Stomach (tissue), 9 donors: Measurements from ENCODE around the gene TEKT2. TPM values are rescaled to one million over a fixed set of nuclear protein-coding genes. Genes with fewer than 3 reads are reported as not detected.

ENCODE experiments used
- DNase-seq, 2 donors: peaks; one replicate each; pipeline versions ENCODE4 v3.0.0 to v3.0.0-alpha.2; 2013 to 2019
- H3K27ac ChIP-seq, 5 donors: fragments of 200-600 bp in 4 of 5; sonication (generic) in 4 of 5; one replicate each; pipeline ENCODE4 v1.5.1; 2013 to 2019; ENCODE audit warnings: mild to moderate bottlenecking in 1 of 5, moderate library complexity in 1 of 5
- H3K27me3 ChIP-seq, 3 donors: fragments of 200-600 bp; sonication (generic); one replicate each; pipeline ENCODE4 v1.5.1; 2017 to 2019; ENCODE audit warnings: mixed run types in 1 of 3
- H3K36me3 ChIP-seq, 4 donors: fragments of 200-600 bp; sonication (generic); 1 replicate in 3 of 4; 2 replicates in 1 of 4; pipeline ENCODE4 v1.5.1; 2016 to 2019
- H3K4me1 ChIP-seq, 4 donors: fragments of 200-600 bp; sonication (generic); one replicate each; pipeline ENCODE4 v1.5.1; 2016 to 2019
- H3K4me3 ChIP-seq, 4 donors: fragments of 200-600 bp; sonication (generic) in 3 of 4; one replicate each; pipeline ENCODE4 v1.5.1; 2016 to 2019; ENCODE audit warnings: mild to moderate bottlenecking in 1 of 4
- H3K9me3 ChIP-seq, 4 donors: fragments of 200-600 bp; sonication (generic); one replicate each; pipeline ENCODE4 v1.5.1; 2016 to 2019
- CTCF ChIP-seq, 7 experiments: fragments of 450-650 bp in 4 of 7; fragments of 200-600 bp in 3 of 7; sonication (generic) in 3 of 7; IDR thresholded peaks; one replicate each; pipeline ENCODE4 v1.5.1; 2016 to 2019; ENCODE audit warnings: antibody characterized with exemption in 7 of 7, control low read depth in 2 of 7, mild to moderate bottlenecking in 1 of 7
- EP300 ChIP-seq: sonication (generic); formaldehyde crosslinking; IDR thresholded peaks from one replicate; pipeline ENCODE4 v1.6.1; 2017; ENCODE audit warnings: antibody characterized with exemption
- POLR2A ChIP-seq, 4 donors: fragments of 450-650 bp; IDR thresholded peaks; one replicate each; pipeline ENCODE4 v1.6.1; 2016; ENCODE audit warnings: antibody characterized with exemption in 4 of 4, control low read depth in 2 of 4, mild to moderate bottlenecking in 1 of 4, moderate library complexity in 1 of 4
- POLR2AphosphoS5 ChIP-seq, 3 donors: sonication (generic); formaldehyde crosslinking; IDR thresholded peaks; one replicate each; pipeline ENCODE4 v1.6.1; 2016; ENCODE audit warnings: antibody characterized with exemption in 3 of 3
- WGBS, 5 donors: extraction: QIAGEN DNeasy Blood & Tissue Kit in 3 of 5; methylation state at CpG; one replicate each; pipeline versions ENCODE4 v1.1.5 to v1.1.7; 2013 to 2018; 5-methylcytosine and 5-hydroxymethylcytosine counted together
- intact Hi-C: fragments of 100-400 bp; cut with DNase I; formaldehyde crosslinking; loops from one replicate; pipeline ENCODE4 v1.15.1; 2023; ENCODE audit warnings: low total_unique reads
- polyA plus RNA-seq, 3 donors: library from polyadenylated mRNA; stranded (reverse); fragments of 200-250 nt; gene quantifications; one replicate each; pipeline ENCODE4 v1.2.3, GENCODE V29; 2013
- total RNA-seq, 5 donors: library from RNA; depleted of rRNA; stranded (reverse); fragments of >200 nt; gene quantifications; one replicate each; pipeline versions ENCODE4 v1.1.0 to v1.2.3, GENCODE V29; 2014 to 2016
- donor health status: healthy with polysubstance abuse.
- donor health status: Bipolar disorder and iron deficiency.
- donor health status: healthy.

The TEKT2 gene
- total and polyA plus RNA-seq, 8 donors, result 0.25 to 0.76 (median 0.60) TPM; not detected in 5

- WGBS, 5 donors, result 83 to 91% (median 86%) methylated on average over 6 of the region's 6 CpGs
- Histone ChIP-seq H3K4me1 (peaks cover 12 to 17% (median 13%) of the 10 kb centered on the region in 4 donors), H3K27ac (no peak overlapping the region), H3K9me3 (no peaks in the 10 kb centered on the region), H3K27me3 (peaks cover 0 to 27% (median 6%) of the 10 kb centered on the region in 3 donors), H3K36me3 (no peaks in the 10 kb centered on the region), H3K4me3 (no peak overlapping the region)
- no peak for TF ChIP-seq EP300
- intact Hi-C loops, result no loop called here
- DNase-seq, result no peak
Measured at GRCh38 chr1:36080801-36081200, 3.1 kb upstream of the TEKT2 start.

- peaks cover 0 to 33% (median 6%) of the 10 kb centered on the region in 3 donors for H3K27me3 ChIP-seq
- H3K4me3 ChIP-seq, result no peak overlapping the region
- no peak for DNase-seq
- peaks cover 12 to 17% (median 13%) of the 10 kb centered on the region in 4 donors for H3K4me1 ChIP-seq
- H3K27ac ChIP-seq, result no peak overlapping the region
- no peaks in the 10 kb centered on the region for H3K36me3 ChIP-seq
- TF ChIP-seq POLR2AphosphoS5 (IDR thresholded peaks at IDR 0.05), result no peak
- TF ChIP-seq EP300, result no peak
- no peak for TF ChIP-seq CTCF (IDR thresholded peaks at IDR 0.05)
- no peak for TF ChIP-seq POLR2A (IDR thresholded peaks at IDR 0.05)
- no peaks in the 10 kb centered on the region for H3K9me3 ChIP-seq
- WGBS, 5 donors, result 63 to 73% (median 71%) methylated on average over 3 of the region's 3 CpGs
- intact Hi-C loops, result no loop called here
Measured at GRCh38 chr1:36081926-36082485, 1.9 kb upstream of the TEKT2 start.

GRCh38 chr1:36083219-36083618, 675 bp upstream of the TEKT2 start:
- Histone ChIP-seq H3K36me3 (no peaks in the 10 kb centered on the region), H3K4me3 (no peak overlapping the region), H3K27me3 (peaks cover 0 to 33% (median 6%) of the 10 kb centered on the region in 3 donors), H3K27ac (no peak overlapping the region), H3K4me1 (peaks cover 14 to 23% (median 17%) of the 10 kb centered on the region in 4 donors), H3K9me3 (no peaks in the 10 kb centered on the region)
- DNase-seq, result no peak
- intact Hi-C loops, result no loop called here
- 86 to 92% (median 87%) methylated on average over 13 of the region's 13 CpGs for WGBS, 5 donors
- TF ChIP-seq CTCF (IDR thresholded peaks at IDR 0.05), result no peak
- no peak for TF ChIP-seq POLR2A (IDR thresholded peaks at IDR 0.05)
- no peak for TF ChIP-seq POLR2AphosphoS5 (IDR thresholded peaks at IDR 0.05)
- TF ChIP-seq EP300, result no peak

- Histone ChIP-seq H3K4me1 (peaks cover 20 to 31% (median 25%) of the 10 kb centered on the region in 4 donors), H3K4me3 (peak overlapping the region; percentile 51 to 56 (median 52)), H3K27ac (peak overlapping the region in 2 of 5 donors; percentile 7 to 31), H3K27me3 (peaks cover 0 to 33% (median 6%) of the 10 kb centered on the region in 3 donors), H3K9me3 (no peaks in the 10 kb centered on the region), H3K36me3 (no peaks in the 10 kb centered on the region)
- intact Hi-C loops, result no loop called here
- DNase-seq, result peak in 1 of 2 donors; percentile 42
- TF ChIP-seq EP300 (no peak), POLR2A (IDR thresholded peaks at IDR 0.05) (no peak), CTCF (IDR thresholded peaks at IDR 0.05) (no peak), POLR2AphosphoS5 (IDR thresholded peaks at IDR 0.05) (no peak)
- WGBS, 5 donors, result 37 to 49% (median 44%) methylated on average over 17 to 19 of the region's 19 CpGs
Measured at GRCh38 chr1:36084497-36085115, 712 bp downstream of the TEKT2 start.

GRCh38 chr1:36085126-36085525, 1.2 kb downstream of the TEKT2 start:
- H3K4me3 ChIP-seq, result no peak overlapping the region
- H3K27ac ChIP-seq, result no peak overlapping the region

More at GRCh38 chr1:36085126-36085525, 1.2 kb downstream of the TEKT2 start:
- Histone ChIP-seq H3K4me1 (peaks cover 25 to 37% (median 30%) of the 10 kb centered on the region in 4 donors), H3K27me3 (peaks cover 0 to 33% (median 6%) of the 10 kb centered on the region in 3 donors), H3K9me3 (no peaks in the 10 kb centered on the region), H3K36me3 (no peaks in the 10 kb centered on the region)
- 86 to 92% (median 90%) methylated on average over 8 to 9 of the region's 9 CpGs for WGBS, 5 donors
- intact Hi-C loops, result no loop called here
- TF ChIP-seq POLR2A (IDR thresholded peaks at IDR 0.05) (no peak), POLR2AphosphoS5 (IDR thresholded peaks at IDR 0.05) (no peak), CTCF (IDR thresholded peaks at IDR 0.05) (no peak), EP300 (no peak)
- peak; percentile 7 to 20 for DNase-seq
